ENCODE results near the gene SYT10. TPM values are rescaled to one million over a fixed set of nuclear protein-coding genes. Genes with fewer than 3 reads are reported as not detected.
"Not testable (repeated sequence)": the region's sequence is repeated elsewhere in the genome, so short reads cannot be mapped to it uniquely, and the experiment has no call there.

The SYT10 gene, protein sequence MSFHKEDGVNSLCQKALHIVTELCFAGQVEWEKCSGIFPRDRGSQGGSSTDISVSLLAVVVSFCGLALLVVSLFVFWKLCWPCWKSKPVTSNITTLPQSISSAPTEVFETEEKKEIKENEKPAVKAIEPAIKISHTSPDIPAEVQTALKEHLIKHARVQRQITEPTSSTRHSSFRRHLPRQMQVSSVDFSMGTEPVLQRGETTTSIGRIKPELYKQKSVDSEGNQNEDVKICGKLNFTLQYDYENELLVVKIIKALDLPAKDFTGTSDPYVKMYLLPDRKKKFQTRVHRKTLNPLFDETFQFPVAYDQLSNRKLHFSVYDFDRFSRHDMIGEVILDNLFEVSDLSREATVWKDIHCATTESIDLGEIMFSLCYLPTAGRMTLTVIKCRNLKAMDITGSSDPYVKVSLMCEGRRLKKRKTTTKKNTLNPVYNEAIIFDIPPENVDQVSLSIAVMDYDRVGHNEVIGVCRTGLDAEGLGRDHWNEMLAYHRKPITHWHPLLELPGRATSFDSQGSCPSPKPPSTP
- not detected for polyA plus RNA-seq (ENCODE audit: insufficient read length)

GRCh38 chr12:33439587-33440011, at the start of gene SYT10:
TSS of gene SYT10 (minus strand) at chr12:33439819. CDS start at chr12:33439522, 297 bp downstream.
- no peak for DNase-seq (ENCODE audit: low read depth)

GRCh38 chr12:33488036-33488435, 48.4 kb upstream of the SYT10 start:
- DNase-seq (ENCODE audit: low read depth) = no peak

DNA sequence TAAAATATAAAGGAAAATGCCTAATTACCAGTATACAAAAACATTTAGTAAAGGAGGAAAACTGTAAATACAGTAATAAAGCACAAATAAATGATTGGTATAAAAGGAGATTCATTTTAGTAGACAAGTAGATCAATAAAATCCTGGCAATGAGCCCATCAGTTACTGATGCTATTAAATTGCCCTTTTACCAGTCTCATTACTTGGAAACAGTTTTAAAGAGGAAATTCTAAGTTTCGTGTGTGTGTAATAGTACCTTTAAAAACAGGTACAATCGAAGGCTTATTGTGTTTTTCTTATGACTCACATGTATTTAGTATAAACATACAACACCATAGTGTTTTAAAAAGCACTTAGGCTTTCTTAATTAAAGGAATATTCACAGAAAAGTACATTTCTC, 46.4 kb upstream of the SYT10 start:
- DNase-seq (ENCODE audit: low read depth) = no peak

- DNase-seq (ENCODE audit: low read depth) = no peak
Measured at GRCh38 chr12:33484161-33484560, 44.5 kb upstream of the SYT10 start.

GRCh38 chr12:33480366-33480765, 40.7 kb upstream of the SYT10 start:
- no peak for DNase-seq (ENCODE audit: low read depth)

DNA sequence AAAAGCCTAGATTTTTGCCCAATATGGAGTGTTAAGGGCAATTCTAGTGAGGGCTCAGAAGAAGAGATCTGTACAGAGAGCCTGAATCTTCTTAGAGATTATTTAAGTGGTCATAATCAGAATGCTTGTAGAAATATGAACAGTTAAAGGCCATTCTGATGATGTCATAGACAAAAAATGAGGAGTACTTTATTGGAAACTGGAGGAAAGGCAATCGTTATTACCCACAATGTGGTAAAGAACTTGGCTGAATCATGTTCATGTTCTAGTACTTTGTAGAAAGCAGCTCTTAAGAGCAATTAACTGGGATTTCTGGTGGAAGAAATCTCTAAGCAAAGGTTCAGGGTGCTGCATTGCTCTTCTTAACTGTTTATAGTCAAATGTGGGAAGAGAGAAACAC, 36.4 kb upstream of the SYT10 start:
- DNase-seq (ENCODE audit: low read depth) = no peak

GRCh38 chr12:33472299-33472698, 32.7 kb upstream of the SYT10 start:
- no peak for DNase-seq (ENCODE audit: low read depth)

DNA sequence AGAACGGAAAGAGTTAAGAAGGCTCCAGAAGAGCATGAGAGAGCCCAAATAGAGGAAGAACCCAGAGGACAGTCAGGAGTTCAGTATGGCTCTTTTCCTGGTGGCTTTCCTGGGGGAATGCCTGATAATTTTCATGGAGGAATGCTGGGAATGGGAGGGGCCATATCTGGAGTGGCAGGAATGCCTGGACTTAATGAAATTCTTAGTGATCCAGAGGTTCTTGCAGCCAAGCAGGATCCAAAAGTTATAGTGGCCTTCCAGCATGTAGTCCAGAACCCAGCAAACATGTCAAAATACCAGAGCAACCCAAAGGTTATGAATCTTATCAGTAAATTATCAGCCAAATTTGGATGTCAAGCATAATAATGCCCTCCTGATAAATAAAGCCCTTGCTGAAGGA, 15.5 kb upstream of the SYT10 start:
- DNase-seq (ENCODE audit: low read depth) = no peak

DNA sequence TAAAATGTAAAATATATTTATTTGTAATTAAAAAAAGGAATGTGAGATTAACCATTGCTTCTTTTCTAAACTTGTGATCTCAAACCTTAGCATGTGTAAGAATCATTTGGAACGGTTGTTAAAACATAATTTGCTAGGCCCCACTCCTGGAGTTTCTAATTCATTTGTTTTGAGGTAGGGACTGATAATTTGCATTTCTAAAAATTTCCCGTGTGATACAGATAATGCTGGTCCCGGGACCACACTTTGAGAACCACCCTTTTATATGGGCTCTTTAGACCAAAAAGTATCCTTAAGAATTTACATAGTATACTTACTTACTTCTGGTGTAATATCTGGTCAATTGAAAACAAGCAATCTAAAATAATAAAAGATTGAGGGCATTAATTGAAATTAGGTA, 10.9 kb upstream of the SYT10 start:
- no peak for DNase-seq (ENCODE audit: low read depth)

DNA sequence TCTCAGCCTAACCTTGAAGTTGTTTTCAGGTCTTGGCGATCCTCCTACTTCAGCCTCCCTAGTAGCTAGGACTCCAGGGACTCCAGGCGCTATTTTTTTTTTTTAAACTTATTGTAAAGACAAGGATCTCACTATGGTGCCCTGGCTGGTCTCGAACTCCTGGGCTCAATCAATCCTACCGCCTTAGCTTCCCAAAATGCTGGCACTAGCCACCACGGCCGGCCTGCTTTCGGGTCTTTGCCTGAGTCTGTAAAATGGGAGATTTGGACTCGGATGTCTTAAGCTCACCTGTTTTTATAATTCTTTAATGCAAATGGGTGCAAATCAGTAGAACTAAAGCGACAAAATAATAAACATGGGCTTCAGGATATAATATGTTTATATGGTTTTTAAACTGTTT, 858 bp upstream of the SYT10 start:
- DNase-seq (ENCODE audit: low read depth) = no peak

- no peak for DNase-seq (ENCODE audit: low read depth)
Measured at GRCh38 chr12:33438851-33439586, 600 bp downstream of the SYT10 start.

DNA sequence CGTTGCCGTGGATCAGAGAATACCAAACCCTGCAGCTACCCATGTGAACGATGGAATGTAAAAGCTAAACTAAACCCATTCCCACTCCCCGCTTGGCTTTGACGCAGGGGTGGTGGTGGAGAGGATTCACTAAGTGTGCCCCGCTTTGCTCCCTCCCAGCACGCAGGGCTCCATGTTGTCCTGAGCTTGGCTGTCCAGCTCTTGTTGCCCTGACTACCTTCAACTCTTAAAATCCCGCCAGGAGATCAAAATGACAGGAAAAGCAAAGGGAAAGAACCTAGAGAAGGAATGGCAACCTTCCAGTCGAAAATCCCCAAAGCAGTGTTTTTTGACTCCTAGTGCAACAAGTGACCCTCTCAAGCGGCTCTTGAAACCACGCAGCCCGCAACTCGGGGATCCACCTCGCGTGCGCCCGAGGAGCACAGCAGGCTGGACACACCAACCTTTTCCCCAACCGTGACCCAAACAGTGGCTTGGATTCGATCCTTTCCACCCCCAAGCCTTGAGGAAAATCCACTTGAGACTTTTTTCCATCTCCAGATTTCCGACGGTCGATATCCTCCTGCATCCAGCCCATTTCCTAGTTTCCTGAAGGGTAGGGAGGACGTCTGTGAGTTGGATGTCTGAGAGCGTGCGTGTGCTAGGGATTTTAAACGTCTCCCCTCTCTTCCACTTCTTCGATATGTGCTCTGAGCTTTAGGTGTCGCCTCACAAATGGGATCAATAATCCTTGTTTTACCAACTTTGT, 1.4 kb downstream of the SYT10 start:
- DNase-seq (ENCODE audit: low read depth) = no peak

- DNase-seq (ENCODE audit: low read depth) = no peak
Measured at GRCh38 chr12:33437598-33437997, 2.0 kb downstream of the SYT10 start.

- DNase-seq (ENCODE audit: low read depth) = no peak
Measured at GRCh38 chr12:33432992-33433391, 6.6 kb downstream of the SYT10 start.

- DNase-seq (ENCODE audit: low read depth) = no peak
Measured at GRCh38 chr12:33431648-33432047, 8.0 kb downstream of the SYT10 start.

GRCh38 chr12:33429468-33429867, 10.2 kb downstream of the SYT10 start:
- no peak for DNase-seq (ENCODE audit: low read depth)

DNA sequence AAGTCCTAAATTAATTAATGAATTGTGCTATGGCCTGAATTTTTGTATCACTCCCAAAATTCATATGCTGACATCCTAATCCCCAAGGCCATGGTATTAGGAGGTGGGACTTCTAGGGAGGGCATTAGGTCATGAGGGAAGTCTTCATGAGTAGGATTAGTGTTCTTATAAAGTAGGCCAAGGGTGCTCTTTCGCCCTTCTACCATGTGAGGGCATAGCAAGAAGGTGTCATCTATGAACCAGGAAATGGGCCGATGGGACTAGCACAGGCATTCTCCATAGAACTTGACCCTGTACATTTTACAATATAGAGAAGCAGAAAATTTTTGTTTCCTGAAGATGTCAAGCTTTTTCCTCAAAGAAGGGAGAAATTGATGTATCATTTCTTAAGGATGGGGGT, 12.5 kb downstream of the SYT10 start:
- no peak for DNase-seq (ENCODE audit: low read depth)

DNA sequence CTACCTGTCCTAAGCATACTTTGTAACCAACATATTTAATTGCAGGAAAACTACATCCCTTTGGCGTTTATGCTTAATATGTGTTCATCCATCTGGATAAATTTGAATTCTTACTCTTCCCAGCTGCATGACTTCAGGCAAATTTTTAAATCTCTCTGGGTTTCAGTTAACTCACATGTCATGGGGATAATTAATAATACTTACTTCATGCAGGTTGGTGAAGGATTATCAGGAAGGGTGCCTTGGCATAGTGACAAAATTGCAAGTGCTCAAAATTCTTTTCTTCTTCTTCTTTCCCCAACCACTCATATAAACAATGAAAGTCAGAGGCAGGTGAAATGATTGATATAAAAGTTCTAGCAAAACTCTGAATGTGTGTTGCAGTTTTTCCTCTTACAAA, 15.9 kb downstream of the SYT10 start:
- DNase-seq (ENCODE audit: low read depth) = no peak

DNA sequence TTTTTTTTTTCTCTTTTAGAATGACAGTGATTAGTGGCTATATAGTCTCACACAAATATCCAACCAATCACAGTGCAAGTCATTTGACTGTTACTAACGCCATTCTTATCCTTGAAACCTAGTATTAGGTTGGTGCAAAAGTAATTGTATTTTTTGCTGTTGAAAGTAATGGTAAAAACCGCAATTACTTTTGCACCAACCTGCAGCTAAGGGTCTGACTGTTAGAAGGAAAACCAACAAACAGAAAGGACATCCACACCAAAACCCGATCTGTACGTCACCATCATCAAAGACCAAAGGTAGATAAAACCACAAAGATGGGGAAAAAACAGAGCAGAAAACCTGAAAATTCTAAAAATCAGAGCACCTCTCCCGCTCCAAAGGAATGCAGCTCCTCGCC, 27.2 kb downstream of the SYT10 start:
- not testable (repeated sequence) for DNase-seq (ENCODE audit: low read depth)

DNA sequence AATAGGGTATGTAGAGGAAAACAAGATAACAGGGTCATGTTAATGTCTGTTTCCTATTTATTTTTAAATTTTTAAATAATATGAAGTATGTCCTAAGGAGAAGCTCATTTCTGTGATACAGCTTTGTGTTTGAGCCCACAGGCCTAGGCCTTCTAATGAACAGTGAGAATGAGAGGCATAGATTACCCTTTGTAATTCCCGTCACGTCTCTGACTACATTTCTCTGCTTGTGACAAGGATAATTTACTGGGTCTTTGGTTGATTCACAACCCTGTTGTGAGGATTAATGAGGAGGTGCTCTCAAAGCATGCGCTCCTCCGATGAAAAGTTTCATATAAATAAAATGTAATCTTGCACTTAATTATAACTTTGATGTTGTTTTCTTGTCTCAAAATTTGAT, 56.1 kb downstream of the SYT10 start:
- DNase-seq (ENCODE audit: low read depth) = no peak

DNA sequence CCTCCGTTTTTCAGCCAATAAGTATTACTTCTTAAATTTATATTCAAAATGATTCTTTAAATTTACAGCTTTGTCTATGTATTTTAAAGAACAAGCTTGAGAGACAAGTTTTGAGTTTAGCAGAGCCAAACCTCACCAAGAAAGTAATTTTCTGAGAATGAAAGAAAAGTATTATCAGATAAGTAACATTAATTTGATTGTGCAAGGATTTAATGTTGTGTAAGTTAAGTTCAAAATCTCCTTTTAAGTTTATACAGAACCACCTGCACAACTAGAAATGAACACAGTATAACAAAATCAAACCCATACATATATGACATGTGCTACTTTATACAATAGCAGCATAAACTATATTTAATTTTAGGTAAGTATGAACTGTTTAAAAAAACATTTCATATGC, 63.5 kb downstream of the SYT10 start:
- no peak for DNase-seq (ENCODE audit: low read depth)

GRCh38 chr12:33370318-33370717, 69.3 kb downstream of the SYT10 start:
- DNase-seq (ENCODE audit: low read depth) = no peak

Data from forelimb muscle (tissue), 1 donor.